HEK293T (cell line): ENCODE measurements around the gene C1orf52.

Source experiments
- CTCF ChIA-PET: fragments of 350-600 bp; formaldehyde crosslinking; extraction: SDS; loops from one replicate; lab custom pipeline; 2021; ENCODE audit warnings: antibody characterized with exemption, inconsistent platforms; lab: Yijun Ruan, JAX
- POLR2A ChIA-PET: fragments of 350-600 bp; formaldehyde crosslinking; extraction: SDS; loops from one replicate; lab custom pipeline; 2020; ENCODE audit warnings: antibody characterized with exemption, inconsistent platforms; lab: Yijun Ruan, JAX
- DNase-seq: peaks from one replicate; pipeline ENCODE4 v3.0.0; 2012; ENCODE audit warnings: mixed read lengths; ENCODE audit errors: extremely low spot score
- ARNT ChIP-seq: fragments of 450-650 bp; IDR thresholded peaks from 2 replicates; pipeline ENCODE4 v1.6.1; 2017; ENCODE audit warnings: mild to moderate bottlenecking
- BHLHE40 ChIP-seq: fragments of 450-650 bp; IDR thresholded peaks from 2 replicates; pipeline ENCODE4 v1.6.1; 2016; ENCODE audit warnings: mild to moderate bottlenecking, moderate library complexity, borderline replicate concordance
- CTBP1 ChIP-seq: fragments of 450-650 bp; IDR thresholded peaks from 2 replicates; pipeline ENCODE4 v1.6.1; 2016; ENCODE audit warnings: borderline replicate concordance
- ELF4 ChIP-seq: fragments of 450-650 bp; IDR thresholded peaks from 2 replicates; pipeline ENCODE4 v1.6.1; 2017; ENCODE audit warnings: antibody characterized with exemption
- FOXK2 ChIP-seq: fragments of 450-650 bp; IDR thresholded peaks from 2 replicates; pipeline ENCODE4 v1.6.1; 2016; ENCODE audit warnings: mild to moderate bottlenecking
- FOXM1 ChIP-seq: fragments of 450-650 bp; IDR thresholded peaks from 2 replicates; pipeline ENCODE4 v1.6.1; 2017; ENCODE audit warnings: mild to moderate bottlenecking, borderline replicate concordance
- L3MBTL2 ChIP-seq: fragments of 450-650 bp; conservative IDR thresholded peaks from 2 replicates; pipeline ENCODE4 v1.6.1; 2016; ENCODE audit warnings: mild to moderate bottlenecking
- LEF1 ChIP-seq: fragments of 450-650 bp; IDR thresholded peaks from 2 replicates; pipeline ENCODE4 v1.6.1; 2017; ENCODE audit warnings: mild to moderate bottlenecking, borderline replicate concordance
- NFRKB ChIP-seq: fragments of 450-650 bp; IDR thresholded peaks from 2 replicates; pipeline ENCODE4 v1.6.1; 2016; ENCODE audit warnings: mild to moderate bottlenecking, moderate library complexity
- PKNOX1 ChIP-seq: fragments of 450-650 bp; IDR thresholded peaks from 2 replicates; pipeline ENCODE4 v1.6.1; 2016
- SP1 ChIP-seq: fragments of 450-650 bp; IDR thresholded peaks from 2 replicates; pipeline ENCODE4 v1.6.1; 2017
- SUZ12 ChIP-seq: fragments of 450-650 bp; IDR thresholded peaks from 2 replicates; pipeline ENCODE4 v1.6.1; 2016; ENCODE audit warnings: mild to moderate bottlenecking

Gene C1orf52

GRCh38 chr1:85202092-85202863 is 57.2 kb downstream of the C1orf52 start:
- ChIA-PET CTCF (interaction anchor here (1.2 kb wide), 1 partner anchor 38 kb away, joined by 5 read pairs; no protein-coding TSS in a partner anchor), POLR2A (interaction anchor here (0.5 to 3.7 kb wide), 4 partner anchors 23 to 100 kb away, joined by 3 to 16 read pairs (median 10); partner anchors contain the start of gene C1orf52)
- TF ChIP-seq PKNOX1 (peak; percentile 83), NFRKB (no peak), L3MBTL2 (peak; percentile 41), SP1 (no peak)
- DNase-seq: no peak

- TF ChIP-seq PKNOX1 (no peak), ELF4 (no peak), LEF1 (no peak), FOXM1 (0 out of 2 replicates have a peak, but pooled peaks have one; percentile 1), FOXK2 (no peak), SUZ12 (no peak)
- ChIA-PET CTCF (interaction anchor here (1.2 kb wide), 1 partner anchor 38 kb away, joined by 5 read pairs; no protein-coding TSS in a partner anchor), POLR2A (interaction anchor here (0.6 to 3.7 kb wide), 5 partner anchors 19 to 244 kb away, joined by 3 to 16 read pairs (median 4); partner anchors contain the start of gene C1orf52)
- peak; percentile 78 for DNase-seq
Measured at GRCh38 chr1:85201340-85202091, 57.9 kb downstream of the C1orf52 start.

- peak; percentile 54; the same call in 1 of the 2 replicates for TF ChIP-seq ARNT
- TF ChIP-seq CTBP1: no peak
- TF ChIP-seq FOXM1: peak; percentile 70; the same call in 1 of the 2 replicates
- TF ChIP-seq FOXK2: no peak
- peak; percentile 19; the same call in 1 of the 2 replicates for TF ChIP-seq L3MBTL2
- TF ChIP-seq PKNOX1: peak; percentile 97
- TF ChIP-seq BHLHE40: no peak
- peak; percentile 91 for DNase-seq
- CTCF ChIA-PET: interaction anchor here (0.6 kb wide), 1 partner anchor 697 kb away, joined by 4 read pairs; no protein-coding TSS in a partner anchor
- POLR2A ChIA-PET: interaction anchor here (0.6 to 3.7 kb wide), 5 partner anchors 20 to 243 kb away, joined by 3 to 16 read pairs (median 4); partner anchors contain the start of gene C1orf52
Measured at GRCh38 chr1:85200463-85201339, 58.8 kb downstream of the C1orf52 start, which contains the start of gene SYDE2. Gene SYDE2 (minus strand): TSS chr1:85201016. CDS start chr1:85200996, 20 bp downstream.
